ENCODE measurements around the gene SLIT1.

SLIT1 gene

DNA sequence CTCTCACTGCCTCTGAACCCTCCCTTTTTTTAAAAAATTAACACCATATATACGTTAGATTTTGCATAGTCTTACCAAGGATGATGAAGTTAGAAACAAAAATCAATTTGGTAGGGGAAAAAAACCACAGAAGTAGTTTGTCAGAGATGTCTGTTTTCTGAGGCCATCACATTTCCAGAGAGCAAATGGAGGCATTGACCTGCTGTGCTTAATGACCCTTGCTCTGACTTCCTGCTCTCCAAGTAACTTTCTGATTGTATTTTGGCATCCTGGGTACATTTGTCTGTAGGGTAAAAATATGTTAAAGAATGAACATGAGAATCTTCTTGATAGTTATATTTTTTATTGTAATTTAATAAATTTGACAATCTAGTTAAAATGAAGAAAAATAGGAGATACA, 213.5 kb downstream of the SLIT1 start:
- ATAC-seq (ENCODE audit: low read depth) = no peak

GRCh38 chr10:96971324-96971723, 214.4 kb downstream of the SLIT1 start:
- DNase-seq (ENCODE audit: low spot score) (no peak), ATAC-seq (ENCODE audit: low read depth) (no peak)
- no peak for TF ChIP-seq CTCF (IDR thresholded peaks at IDR 0.05; ENCODE audit: poor library complexity, severe bottlenecking)
- no peaks in the 10 kb centered on the region for H3K27me3 ChIP-seq (ENCODE audit: insufficient read depth, poor library complexity, severe bottlenecking)
- H3K36me3 ChIP-seq (ENCODE audit: low read depth) = no peaks in the 10 kb centered on the region; the same call in 1 of the 2 replicates
- H3K4me1 ChIP-seq (ENCODE audit: insufficient read depth, poor library complexity, severe bottlenecking) = no peaks in the 10 kb centered on the region
- H3K9me3 ChIP-seq (ENCODE audit: severe bottlenecking) = no peaks in the 10 kb centered on the region
- no peak overlapping the region for H3K27ac ChIP-seq (ENCODE audit: poor library complexity, severe bottlenecking)
- H3K4me3 ChIP-seq (ENCODE audit: severe bottlenecking) = no peak overlapping the region

More for the DNA sequence above, 213.5 kb downstream of the SLIT1 start:
- no peaks in the 10 kb centered on the region; the same call in 1 of the 2 replicates for H3K36me3 ChIP-seq (ENCODE audit: low read depth)
- DNase-seq (ENCODE audit: low spot score) = no peak
- no peaks in the 10 kb centered on the region for H3K27me3 ChIP-seq (ENCODE audit: insufficient read depth, poor library complexity, severe bottlenecking)
- no peak overlapping the region for H3K27ac ChIP-seq (ENCODE audit: poor library complexity, severe bottlenecking)
- H3K4me3 ChIP-seq (ENCODE audit: severe bottlenecking) = no peak overlapping the region
- TF ChIP-seq CTCF (IDR thresholded peaks at IDR 0.05; ENCODE audit: poor library complexity, severe bottlenecking) = no peak
- H3K9me3 ChIP-seq (ENCODE audit: severe bottlenecking) = no peaks in the 10 kb centered on the region
- no peaks in the 10 kb centered on the region for H3K4me1 ChIP-seq (ENCODE audit: insufficient read depth, poor library complexity, severe bottlenecking)

DNA sequence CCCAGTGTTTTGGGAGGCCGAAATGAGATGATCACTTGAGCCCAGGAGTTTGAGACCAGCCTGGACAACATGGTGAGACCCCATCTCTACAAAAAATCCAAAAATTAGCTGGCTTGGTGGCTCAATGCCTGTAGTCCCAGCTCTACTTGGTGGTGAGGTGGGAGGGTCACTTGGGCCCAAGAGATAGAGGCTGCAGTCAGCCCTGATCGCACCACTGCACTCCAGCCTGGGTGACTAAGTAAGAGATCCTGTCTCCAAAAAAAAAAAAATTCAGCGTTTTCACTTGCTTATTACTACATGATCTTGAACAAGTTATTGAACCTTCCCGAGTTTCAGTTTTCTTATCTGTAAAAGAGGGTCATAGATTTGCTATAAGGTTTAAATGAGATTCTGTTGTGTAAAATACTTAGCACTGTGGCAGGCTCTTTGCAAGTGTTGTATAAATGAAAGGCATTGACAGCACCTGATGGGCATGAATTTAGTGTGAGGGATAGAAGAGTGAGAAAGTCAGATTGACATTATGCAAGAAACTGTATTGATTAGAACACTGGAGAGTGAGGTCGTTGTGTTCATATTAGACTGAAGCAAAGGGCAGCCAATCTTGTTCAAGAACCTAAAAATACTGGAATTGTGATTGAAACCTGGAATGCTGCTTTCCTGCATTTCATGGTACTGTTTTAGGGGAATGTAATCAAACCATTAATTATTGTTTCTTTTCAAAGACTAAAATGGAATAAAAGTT, 216.9 kb downstream of the SLIT1 start:
- Histone ChIP-seq H3K4me3 (ENCODE audit: severe bottlenecking) (no peak overlapping the region), H3K36me3 (ENCODE audit: low read depth) (no peaks in the 10 kb centered on the region; the same call in 1 of the 2 replicates), H3K27me3 (ENCODE audit: insufficient read depth, poor library complexity, severe bottlenecking) (no peaks in the 10 kb centered on the region), H3K9me3 (ENCODE audit: severe bottlenecking) (no peaks in the 10 kb centered on the region), H3K4me1 (ENCODE audit: insufficient read depth, poor library complexity, severe bottlenecking) (no peaks in the 10 kb centered on the region), H3K27ac (ENCODE audit: poor library complexity, severe bottlenecking) (no peak overlapping the region)
- ATAC-seq (ENCODE audit: low read depth) (no peak), DNase-seq (ENCODE audit: low spot score) (no peak)
- TF ChIP-seq CTCF (IDR thresholded peaks at IDR 0.05; ENCODE audit: poor library complexity, severe bottlenecking) = no peak

- Histone ChIP-seq H3K4me3 (ENCODE audit: severe bottlenecking) (no peak overlapping the region), H3K27me3 (ENCODE audit: insufficient read depth, poor library complexity, severe bottlenecking) (no peaks in the 10 kb centered on the region), H3K9me3 (ENCODE audit: severe bottlenecking) (no peaks in the 10 kb centered on the region), H3K27ac (ENCODE audit: poor library complexity, severe bottlenecking) (no peak overlapping the region), H3K4me1 (ENCODE audit: insufficient read depth, poor library complexity, severe bottlenecking) (no peaks in the 10 kb centered on the region), H3K36me3 (ENCODE audit: low read depth) (no peaks in the 10 kb centered on the region; the same call in 1 of the 2 replicates)
- no peak for TF ChIP-seq CTCF (IDR thresholded peaks at IDR 0.05; ENCODE audit: poor library complexity, severe bottlenecking)
- ATAC-seq (ENCODE audit: low read depth) = no peak
- DNase-seq (ENCODE audit: low spot score) = no peak
These were observed 217.9 kb downstream of the SLIT1 start for GRCh38 chr10:96967847-96968246.

DNA sequence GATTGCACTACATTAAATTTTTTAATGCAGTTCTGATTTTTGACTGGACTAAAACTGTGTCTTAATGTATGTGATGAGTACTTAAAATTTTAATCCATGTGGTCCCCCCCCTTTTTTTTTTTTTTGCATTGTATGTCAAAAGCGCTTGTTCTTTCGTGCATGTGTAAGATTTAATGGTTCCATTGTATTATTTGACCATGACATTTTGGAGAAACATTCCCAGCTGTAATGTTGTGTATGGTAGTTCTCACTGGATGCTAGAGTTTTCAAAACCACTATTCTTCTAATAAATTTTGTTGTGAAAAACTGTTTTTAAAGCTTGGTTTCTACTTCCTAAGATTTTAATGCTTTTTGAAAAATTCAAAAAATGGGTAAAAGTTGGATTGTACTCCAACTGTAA, 221.6 kb downstream of the SLIT1 start:
- Histone ChIP-seq H3K9me3 (ENCODE audit: severe bottlenecking) (no peaks in the 10 kb centered on the region), H3K4me3 (ENCODE audit: severe bottlenecking) (no peak overlapping the region), H3K4me1 (ENCODE audit: insufficient read depth, poor library complexity, severe bottlenecking) (no peaks in the 10 kb centered on the region), H3K36me3 (ENCODE audit: low read depth) (peaks cover 18% of the 10 kb centered on the region), H3K27me3 (ENCODE audit: insufficient read depth, poor library complexity, severe bottlenecking) (no peaks in the 10 kb centered on the region), H3K27ac (ENCODE audit: poor library complexity, severe bottlenecking) (no peak overlapping the region)
- DNase-seq (ENCODE audit: low spot score) = no peak
- ATAC-seq (ENCODE audit: low read depth) = no peak
- TF ChIP-seq CTCF (IDR thresholded peaks at IDR 0.05; ENCODE audit: poor library complexity, severe bottlenecking) = no peak

Data from RWPE2 (cell line).